NCI-H526 treated with DMSO at 0.1 percent for 48 hours (cell line): ENCODE results near the gene HARBI1.

Source experiments
- DNase-seq: peaks from one replicate; lab custom pipeline; 2025; lab: John Stamatoyannopoulos, UW

HARBI1 gene

GRCh38 chr11:46553814-46554212 lies 63.2 kb downstream of the HARBI1 start:
- DNase-seq, result no peak
